Small intestine (tissue), 16 donors: ENCODE measurements around the gene KRTAP10-3. TPM values are rescaled to one million over a fixed set of nuclear protein-coding genes. Genes with fewer than 3 reads are reported as not detected.
"Not testable (repeated sequence)": the region's sequence is repeated elsewhere in the genome, so short reads cannot be mapped to it uniquely, and the experiment has no call there.

Experiments used
- DNase-seq, 2 donors: peaks; one replicate each; pipeline versions ENCODE4 v3.0.0 to v3.0.0-alpha.2; 2013
- FAIRE-seq: peaks from 2 replicates; lab custom pipeline; 2012; peaks lifted over from hg19 to GRCh38; lab: Jason Lieb, UNC
- H3K27ac ChIP-seq, 3 donors: one replicate each; pipeline ENCODE4 v1.5.1; 2013; ENCODE audit warnings: low read length in 2 of 3, mild to moderate bottlenecking in 2 of 3, control low read depth in 1 of 3, inconsistent platforms in 1 of 3, low read depth in 1 of 3, moderate library complexity in 1 of 3
- H3K27me3 ChIP-seq, 3 donors: one replicate each; pipeline ENCODE4 v1.6.1; 2013; ENCODE audit warnings: low read length in 3 of 3, inconsistent platforms in 1 of 3; ENCODE audit not compliant: control insufficient read depth in 3 of 3, insufficient read depth in 3 of 3
- H3K36me3 ChIP-seq, 3 donors: one replicate each; pipeline ENCODE4 v1.6.1; 2013; ENCODE audit warnings: low read length in 3 of 3, inconsistent platforms in 1 of 3, low read depth in 1 of 3, mild to moderate bottlenecking in 1 of 3, moderate library complexity in 1 of 3; ENCODE audit not compliant: control insufficient read depth in 3 of 3, insufficient read depth in 2 of 3
- H3K4me1 ChIP-seq, 3 donors: one replicate each; pipeline ENCODE4 v1.6.1; 2013; ENCODE audit warnings: low read length in 2 of 3, inconsistent platforms in 1 of 3, low read depth in 1 of 3, mild to moderate bottlenecking in 1 of 3, moderate library complexity in 1 of 3; ENCODE audit not compliant: control insufficient read depth in 3 of 3, insufficient read depth in 2 of 3
- H3K4me3 ChIP-seq, 3 donors: one replicate each; pipeline ENCODE4 v1.5.1; 2013; ENCODE audit warnings: low read length in 3 of 3, control low read depth in 1 of 3, inconsistent platforms in 1 of 3, low read depth in 1 of 3, mild to moderate bottlenecking in 1 of 3, moderate library complexity in 1 of 3
- H3K9me3 ChIP-seq, 2 donors: one replicate each; pipeline ENCODE4 v1.6.1; 2013; ENCODE audit warnings: low read depth in 1 of 2, low read length in 1 of 2; ENCODE audit not compliant: control insufficient read depth in 2 of 2, insufficient read depth in 1 of 2
- WGBS, 3 donors: extraction: QIAGEN DNeasy Blood & Tissue Kit; methylation state at CpG; one replicate each; pipeline ENCODE4 v1.1.7; 2013; 5-methylcytosine and 5-hydroxymethylcytosine counted together
- long read RNA-seq, 10 donors: transcript quantifications; one replicate each; lab custom pipeline, GENCODE V29; 2026
- polyA plus RNA-seq, 4 donors: library from polyadenylated mRNA; stranded (reverse) in 3 of 4; unstranded in 1 of 4; fragments of 200-250 nt in 3 of 4; fragments of 120-200 nt in 1 of 4; gene quantifications; one replicate each; pipeline versions ENCODE4 v1.2.1 to v1.2.3, GENCODE V29; 2013
- donor health status: healthy with polysubstance abuse.
- donor health status: control.
- donor health status: control.
- donor health status: Bipolar disorder and iron deficiency.
- donor health status: healthy.

Gene KRTAP10-3
- not detected for polyA plus RNA-seq
- long read RNA-seq, donor 1, result 0 reads
- long read RNA-seq, donor 2, result 0 reads
- long read RNA-seq, donor 3, result 0 reads
- long read RNA-seq, donor 4, result 0 reads
- long read RNA-seq, donor 5, result 0 reads
- long read RNA-seq, donor 6, result 0 reads
- long read RNA-seq, donor 7, result 0 reads
- long read RNA-seq, donor 8, result 0 reads
- long read RNA-seq, donor 9, result 0 reads
- long read RNA-seq, donor 10, result 0 reads

DNA sequence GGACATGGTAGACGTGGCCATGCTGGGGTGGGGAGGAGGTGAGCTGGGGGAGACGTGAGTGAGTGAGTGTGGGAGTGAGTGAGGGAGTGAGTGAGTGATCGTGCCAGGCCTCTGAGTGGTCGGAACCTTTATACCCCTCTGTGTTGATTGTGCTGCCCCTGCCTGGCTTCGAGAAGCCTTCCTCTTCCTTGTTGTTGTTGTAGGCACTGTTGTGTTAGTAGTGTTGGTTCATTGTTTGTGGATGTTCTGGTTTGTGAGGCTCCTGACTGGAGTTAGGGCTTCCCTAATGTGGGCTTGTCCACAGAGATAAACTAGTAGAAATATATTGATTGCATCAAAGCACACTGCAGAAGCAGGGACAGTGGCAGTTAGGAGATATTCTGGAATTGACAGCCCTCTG, at the start of gene KRTAP10-3:
Gene KRTAP10-3 (minus strand): TSS at position 101 of the 400 bp plus-strand sequence. CDS start 80 bp downstream, at position 21.
- FAIRE-seq (no peak), DNase-seq (no peak)
- no peaks in the 10 kb centered on the region for H3K9me3 ChIP-seq
- no peak within 1 kb of the TSS for H3K27ac ChIP-seq
- no peak within 1 kb of the TSS for H3K4me3 ChIP-seq
- peaks cover 0 to 3% (median 2%) of the 10 kb centered on the region in 3 donors for H3K27me3 ChIP-seq
- no peaks in the 10 kb centered on the region for H3K4me1 ChIP-seq
- WGBS, 3 donors, result 53 to 82% (median 67%) methylated on average over 5 of the region's 5 CpGs
- H3K36me3 ChIP-seq, result no peaks in the 10 kb centered on the region

- no peak for FAIRE-seq
- no peaks in the 10 kb centered on the region for H3K4me1 ChIP-seq
- H3K27me3 ChIP-seq, result peaks cover 0 to 7% (median 0%) of the 10 kb centered on the region in 3 donors
- peaks cover 0 to 18% of the 10 kb centered on the region in 2 donors for H3K9me3 ChIP-seq
- no peak overlapping the region for H3K27ac ChIP-seq
- H3K4me3 ChIP-seq, result no peak overlapping the region
- 74 to 80% (median 76%) methylated on average over 4 of the region's 4 CpGs for WGBS, 3 donors
- H3K36me3 ChIP-seq, result no peaks in the 10 kb centered on the region
- no peak for DNase-seq
These were observed 47.9 kb upstream of the KRTAP10-3 start for GRCh38 chr21:44606495-44606894.

DNA sequence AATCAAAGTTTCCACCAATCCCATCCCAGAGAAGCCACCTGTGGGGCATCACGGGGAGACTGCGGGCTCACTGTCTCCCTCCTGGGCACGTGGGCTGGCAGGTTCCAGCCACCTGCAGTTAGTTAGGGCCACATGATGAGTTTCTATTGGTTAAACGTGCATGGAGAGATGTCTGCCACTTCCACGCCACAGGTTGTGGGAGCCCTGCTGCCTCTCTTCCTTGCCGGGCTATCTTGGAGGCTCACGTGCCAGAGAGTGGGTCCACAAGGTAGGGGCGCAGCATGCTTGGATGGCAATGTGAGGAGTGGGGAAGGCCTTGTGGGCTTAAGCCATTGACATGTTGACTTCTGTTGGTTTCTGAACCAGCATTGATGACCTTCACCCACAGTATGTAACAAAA, 45.3 kb upstream of the KRTAP10-3 start:
- H3K9me3 ChIP-seq, result peaks cover 0 to 8% of the 10 kb centered on the region in 2 donors
- peaks cover 0 to 12% (median 0%) of the 10 kb centered on the region in 3 donors for H3K27me3 ChIP-seq
- H3K4me3 ChIP-seq, result no peak overlapping the region
- no peak for FAIRE-seq
- no peaks in the 10 kb centered on the region for H3K36me3 ChIP-seq
- no peaks in the 10 kb centered on the region for H3K4me1 ChIP-seq
- DNase-seq, result no peak
- H3K27ac ChIP-seq, result no peak overlapping the region
- WGBS, 3 donors, result 78 to 82% (median 78%) methylated on average over 8 of the region's 8 CpGs

- peaks cover 0 to 8% of the 10 kb centered on the region in 2 donors for H3K9me3 ChIP-seq
- no peaks in the 10 kb centered on the region for H3K36me3 ChIP-seq
- no peak overlapping the region for H3K4me3 ChIP-seq
- WGBS, 3 donors, result 41 to 58% (median 45%) methylated on average over 17 of the region's 17 CpGs
- FAIRE-seq (no peak), DNase-seq (no peak)
- H3K27me3 ChIP-seq, result peaks cover 0 to 12% (median 0%) of the 10 kb centered on the region in 3 donors
- no peaks in the 10 kb centered on the region for H3K4me1 ChIP-seq
- H3K27ac ChIP-seq, result no peak overlapping the region
These were observed 44.7 kb upstream of the KRTAP10-3 start for GRCh38 chr21:44603109-44603875.

GRCh38 chr21:44602463-44602850, 43.9 kb upstream of the KRTAP10-3 start:
- no peaks in the 10 kb centered on the region for H3K4me1 ChIP-seq
- 60 to 80% (median 68%) methylated on average over 15 to 21 of the region's 21 CpGs for WGBS, 3 donors
- FAIRE-seq (no peak), DNase-seq (no peak)
- H3K4me3 ChIP-seq, result no peak overlapping the region
- H3K27ac ChIP-seq, result no peak overlapping the region
- peaks cover 0 to 12% (median 0%) of the 10 kb centered on the region in 3 donors for H3K27me3 ChIP-seq
- peaks cover 0 to 8% of the 10 kb centered on the region in 2 donors for H3K9me3 ChIP-seq
- no peaks in the 10 kb centered on the region for H3K36me3 ChIP-seq

GRCh38 chr21:44601596-44602462, 43.2 kb upstream of the KRTAP10-3 start:
- Histone ChIP-seq H3K4me1 (no peaks in the 10 kb centered on the region), H3K9me3 (peaks cover 0 to 8% of the 10 kb centered on the region in 2 donors), H3K4me3 (no peak overlapping the region), H3K27ac (no peak overlapping the region), H3K36me3 (no peaks in the 10 kb centered on the region), H3K27me3 (peaks cover 0 to 12% (median 0%) of the 10 kb centered on the region in 3 donors)
- FAIRE-seq (no peak), DNase-seq (no peak)
- WGBS, 3 donors, result 66 to 78% (median 72%) methylated on average over 22 to 23 of the region's 23 CpGs

GRCh38 chr21:44601091-44601490, 42.5 kb upstream of the KRTAP10-3 start:
- H3K4me3 ChIP-seq, H3K9me3 ChIP-seq, DNase-seq, H3K27ac ChIP-seq, H3K36me3 ChIP-seq, H3K4me1 ChIP-seq, FAIRE-seq: not testable (repeated sequence)
- 51 to 65% (median 54%) methylated on average over 10 of the region's 10 CpGs for WGBS, 3 donors
- peaks cover 0 to 12% (median 0%) of the 10 kb centered on the region in 3 donors for H3K27me3 ChIP-seq
